SHP77 (cell line): ENCODE data around the gene SLC39A9.
A peak's percentile ranks its signal among the peaks of the same experiment; 100 is the strongest.
"Not testable (repeated sequence)": the region's sequence is repeated elsewhere in the genome, so short reads cannot be mapped to it uniquely, and the experiment has no call there.

Source experiments
- DNase-seq, 2 experiments: peaks; one replicate each; lab custom pipeline; 2025; lab: John Stamatoyannopoulos, UW

Gene SLC39A9

DNA sequence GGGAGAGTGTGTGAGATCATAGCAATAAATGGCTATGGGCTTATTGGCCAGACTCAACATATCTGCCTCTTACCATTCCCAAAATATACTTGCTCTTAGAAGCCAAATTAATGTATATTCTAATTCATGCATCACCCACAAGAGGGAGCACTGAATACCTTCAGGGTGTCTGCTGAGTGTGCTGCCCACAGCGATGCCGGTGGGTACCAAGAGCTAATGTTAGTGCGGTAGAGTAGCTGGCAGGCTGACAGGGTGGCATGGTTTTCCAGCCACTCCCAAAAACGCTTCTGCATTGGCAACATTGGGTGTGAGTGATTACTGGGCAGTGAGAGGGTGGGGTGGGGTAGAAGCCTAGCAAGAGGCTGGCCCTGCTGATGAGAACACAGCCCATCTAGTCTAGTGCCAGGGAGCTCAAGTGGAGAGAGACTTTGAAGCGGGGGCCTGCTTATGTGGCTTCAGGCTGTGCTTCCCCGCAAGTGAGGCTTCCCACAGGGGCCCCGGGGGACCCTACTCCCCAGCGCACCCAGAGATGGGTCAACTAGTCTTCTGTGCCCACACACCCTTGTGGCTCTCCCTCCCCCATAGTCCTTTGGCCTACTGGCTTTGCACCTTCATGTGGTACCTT is 76.8 kb downstream of the SLC39A9 start:
- DNase-seq: peak; percentile 19 to 41

- DNase-seq: not testable (repeated sequence)
These were observed 78.4 kb downstream of the SLC39A9 start for GRCh38 chr14:69476824-69477450.

- DNase-seq: not testable (repeated sequence)
These were observed 79.6 kb downstream of the SLC39A9 start for GRCh38 chr14:69478055-69478454.

- DNase-seq: no peak
These were observed 81.2 kb downstream of the SLC39A9 start for GRCh38 chr14:69479696-69480095.

GRCh38 chr14:69480136-69480535 is 81.6 kb downstream of the SLC39A9 start:
- DNase-seq: no peak

- no peak for DNase-seq
These were observed 83.5 kb downstream of the SLC39A9 start for GRCh38 chr14:69481815-69482568.

GRCh38 chr14:69483765-69484443 is 85.4 kb downstream of the SLC39A9 start:
- DNase-seq: peak; percentile 25 to 40

DNA sequence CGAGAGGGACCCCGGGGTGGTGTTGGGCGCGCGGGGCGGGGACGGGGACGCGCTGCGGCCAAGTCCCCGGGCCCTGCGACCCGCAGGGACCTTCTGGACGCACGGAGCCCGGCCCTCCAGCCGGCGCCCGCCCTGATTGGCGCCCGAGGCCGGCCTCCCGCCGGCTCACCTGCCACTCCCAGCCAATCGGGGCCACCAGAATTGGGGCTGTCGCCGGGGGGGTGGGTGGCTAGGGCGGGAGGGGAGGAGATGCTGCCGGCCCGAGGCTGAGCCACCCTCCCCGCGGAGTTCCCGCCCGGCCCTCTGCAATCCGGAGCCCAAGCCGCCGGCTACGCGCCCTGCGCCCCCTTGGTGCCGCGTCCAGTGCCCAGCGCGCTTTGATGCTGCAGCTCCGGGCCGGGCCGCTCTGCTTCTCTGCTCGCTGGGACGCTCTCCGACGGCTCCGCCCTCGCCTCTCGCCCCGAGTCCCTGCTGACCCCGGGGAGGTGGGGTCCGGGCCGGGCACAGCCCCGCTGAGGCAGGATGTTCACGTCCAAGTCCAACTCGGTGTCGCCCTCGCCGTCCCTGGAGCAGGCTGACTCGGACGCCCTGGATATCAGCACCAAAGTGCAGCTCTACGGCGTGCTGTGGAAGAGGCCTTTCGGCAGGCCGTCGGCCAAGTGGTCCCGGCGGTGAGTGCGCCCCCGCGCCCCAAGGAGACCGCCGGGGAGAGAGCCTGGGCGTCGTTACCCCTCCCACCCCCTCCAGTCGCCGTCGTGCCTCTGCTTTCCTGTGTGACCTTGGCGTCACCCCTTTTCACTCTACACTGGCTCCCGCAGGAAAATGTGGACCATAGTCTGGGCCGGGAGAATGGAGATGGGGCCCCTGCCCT is 86.2 kb downstream of the SLC39A9 start, which contains the start of gene PLEKHD1:
Gene PLEKHD1, plus strand, starts transcription at position 285 of the 871 bp plus-strand sequence. Its CDS starts 238 bp downstream, at position 523.
- no peak for DNase-seq

- no peak for DNase-seq
These were observed 86.8 kb downstream of the SLC39A9 start for GRCh38 chr14:69485315-69485660.

DNA sequence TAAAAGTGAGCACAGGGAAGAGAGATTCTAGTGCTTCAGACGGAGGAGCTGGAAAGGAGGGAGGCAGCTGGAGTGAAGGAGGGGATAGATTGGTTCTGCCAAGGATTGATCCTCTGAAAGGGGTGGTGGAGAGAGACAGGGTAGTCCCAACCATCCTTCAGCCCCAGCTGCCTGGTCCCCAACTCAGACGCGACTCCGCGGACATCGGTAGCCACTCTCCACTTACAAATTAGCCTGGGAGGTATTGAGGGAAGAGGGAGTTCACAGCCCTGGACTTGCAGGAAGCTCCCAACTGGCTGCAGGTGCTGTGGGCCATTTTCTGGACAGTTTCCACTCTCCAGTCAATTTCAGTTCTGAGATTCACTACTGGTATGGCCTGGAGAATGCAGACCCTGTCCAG is 87.2 kb downstream of the SLC39A9 start:
- DNase-seq: no peak

DNA sequence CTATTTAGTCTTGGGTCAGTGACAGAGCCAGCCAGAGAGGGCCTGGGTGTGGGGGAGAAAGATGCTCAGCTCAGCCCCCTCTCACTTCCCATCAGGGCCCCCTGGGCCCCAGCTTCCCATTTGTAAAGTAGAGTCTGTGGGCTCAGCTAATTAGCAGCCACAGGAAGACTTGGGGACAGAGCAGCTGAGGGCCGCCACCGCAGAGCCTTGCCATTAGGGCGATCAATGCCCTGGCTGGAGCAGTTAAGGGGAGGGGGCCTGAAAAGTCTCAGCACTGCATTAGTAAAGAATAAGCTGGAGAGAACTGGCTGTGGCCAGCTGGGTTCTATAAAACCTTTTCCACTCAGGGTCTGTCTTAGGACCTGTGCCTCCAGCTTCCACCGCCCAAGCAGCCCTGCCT is 88.7 kb downstream of the SLC39A9 start:
- no peak for DNase-seq

GRCh38 chr14:69487771-69488170 is 89.3 kb downstream of the SLC39A9 start:
- DNase-seq: no peak

- DNase-seq: no peak
These were observed 91.0 kb downstream of the SLC39A9 start for GRCh38 chr14:69489495-69489894.

GRCh38 chr14:69490219-69490918 is 91.9 kb downstream of the SLC39A9 start:
- DNase-seq: no peak

- DNase-seq: no peak
These were observed 92.7 kb downstream of the SLC39A9 start for GRCh38 chr14:69491193-69491592.

DNA sequence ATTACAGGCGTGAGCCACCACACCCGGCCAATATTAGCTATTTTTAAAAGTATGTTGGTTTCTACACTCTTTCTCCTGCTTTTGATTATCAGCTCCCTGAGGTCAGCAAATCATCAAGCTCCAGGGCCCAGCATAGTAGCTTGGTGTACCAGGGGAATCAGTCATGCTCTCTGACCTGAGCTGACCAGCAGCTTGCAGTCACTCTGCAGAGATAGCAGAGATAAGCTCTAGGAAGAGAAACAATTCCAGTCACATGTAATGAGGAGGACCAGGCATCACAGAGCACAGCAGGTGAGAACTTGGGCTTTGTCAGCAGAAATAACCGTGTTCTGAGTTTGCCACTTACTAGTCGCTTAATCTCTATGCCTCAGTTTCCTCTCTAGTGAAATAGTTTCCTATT is 94.5 kb downstream of the SLC39A9 start:
- no peak for DNase-seq

- DNase-seq: no peak
These were observed 95.3 kb downstream of the SLC39A9 start for GRCh38 chr14:69493791-69494190.

GRCh38 chr14:69495341-69495921 is 96.9 kb downstream of the SLC39A9 start:
- no peak for DNase-seq

GRCh38 chr14:69497866-69498265 is 99.4 kb downstream of the SLC39A9 start:
- DNase-seq: not testable (repeated sequence)

DNA sequence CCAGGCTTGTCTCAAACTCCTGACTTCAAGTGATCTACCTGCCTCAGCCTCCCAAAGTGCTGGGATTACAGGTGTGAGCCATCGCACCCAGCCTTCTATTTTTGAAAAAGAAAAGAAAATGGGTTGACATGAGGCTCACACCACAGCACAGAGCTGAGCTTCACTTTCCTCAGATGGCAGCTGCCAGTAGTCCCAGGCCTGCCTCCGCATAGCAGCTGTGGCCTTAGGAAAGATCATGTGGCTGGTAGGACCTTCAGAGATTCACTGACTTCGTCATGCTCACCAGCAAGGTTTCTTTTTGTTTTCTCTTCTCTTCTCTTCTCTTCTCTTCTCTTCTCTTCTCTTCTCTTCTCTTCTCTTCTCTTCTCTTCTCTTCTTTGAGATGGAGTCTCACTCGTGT is 99.8 kb downstream of the SLC39A9 start:
- not testable (repeated sequence) for DNase-seq

DNA sequence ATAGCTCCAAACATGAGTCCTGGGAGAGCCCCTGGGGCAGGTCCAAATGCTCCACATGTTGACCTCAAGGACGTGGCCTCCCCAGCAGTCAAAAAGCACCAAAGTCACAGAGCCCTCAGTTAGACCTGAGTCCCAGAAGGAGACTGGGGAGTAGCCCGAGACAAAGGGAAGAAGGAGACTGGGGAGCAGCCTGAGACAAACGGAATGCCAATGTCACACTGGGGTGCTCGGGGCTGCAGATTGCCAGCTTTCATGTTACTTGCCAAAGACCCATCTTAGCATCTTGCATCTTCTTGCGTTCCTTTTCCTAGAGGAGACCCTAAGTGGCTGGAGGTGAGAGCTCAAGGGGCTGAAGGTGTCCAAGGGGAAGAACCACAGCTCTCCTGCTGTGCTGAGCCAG is 100.9 kb downstream of the SLC39A9 start:
- DNase-seq: no peak
